Muscle of leg (tissue), 11 donors: Measurements from ENCODE around the gene PCDH7. TPM values are rescaled to one million over a fixed set of nuclear protein-coding genes. Genes with fewer than 3 reads are reported as not detected.

Source experiments
- DNase-seq: peaks from one replicate; pipeline ENCODE4 v3.0.0; 2013
- H3K27ac ChIP-seq: one replicate; pipeline ENCODE4 v1.5.1; 2013; ENCODE audit warnings: mild to moderate bottlenecking, low read length, control low read depth
- H3K27me3 ChIP-seq: one replicate; pipeline ENCODE4 v1.6.1; 2013; ENCODE audit warnings: low read length; ENCODE audit not compliant: control insufficient read depth, insufficient read depth
- H3K36me3 ChIP-seq: one replicate; pipeline ENCODE4 v1.6.1; 2013; ENCODE audit warnings: low read length; ENCODE audit not compliant: control insufficient read depth, insufficient read depth
- H3K4me1 ChIP-seq: one replicate; pipeline ENCODE4 v1.6.1; 2013; ENCODE audit warnings: low read length; ENCODE audit not compliant: control insufficient read depth, insufficient read depth
- H3K4me3 ChIP-seq: one replicate; pipeline ENCODE4 v1.5.1; 2013; ENCODE audit warnings: low read length, control low read depth
- H3K9me3 ChIP-seq: replicated peaks from 2 replicates; pipeline ENCODE4 v1.6.1; 2013; ENCODE audit warnings: low read depth, low read length; ENCODE audit not compliant: control insufficient read depth
- WGBS: methylation state at CpG from one replicate; pipeline ENCODE4 v1.1.5; 2013; ENCODE audit warnings: missing lambda C conversion rate; ENCODE audit not compliant: insufficient coverage; 5-methylcytosine and 5-hydroxymethylcytosine counted together
- polyA plus RNA-seq, 8 donors: library from polyadenylated mRNA; unstranded; fragments of 120-200 nt; gene quantifications; one replicate each; pipeline versions ENCODE4 v1.2.1 to v1.2.3, GENCODE V29; 2013; ENCODE audit warnings: inconsistent platforms in 1 of 8, low replicate concordance in 1 of 8; ENCODE audit not compliant: insufficient read length in 8 of 8, insufficient read depth in 1 of 8
- total RNA-seq: library from RNA; stranded (reverse); fragments of 120-200 nt; gene quantifications from one replicate; pipeline ENCODE4 v1.2.4, GENCODE V29; 2013

The PCDH7 gene
- total and polyA plus RNA-seq, 9 donors = 18.3 to 50.5 (median 35.5) TPM

GRCh38 chr4:30755346-30755745 lies 35.2 kb downstream of the PCDH7 start:
- Histone ChIP-seq H3K27me3 (no peaks in the 10 kb centered on the region), H3K4me3 (no peak overlapping the region), H3K9me3 (no peaks in the 10 kb centered on the region), H3K36me3 (no peaks in the 10 kb centered on the region), H3K27ac (no peak overlapping the region), H3K4me1 (no peaks in the 10 kb centered on the region)
- DNase-seq = no peak

- Histone ChIP-seq H3K4me3 (no peak overlapping the region), H3K4me1 (no peaks in the 10 kb centered on the region), H3K27me3 (no peaks in the 10 kb centered on the region), H3K27ac (no peak overlapping the region), H3K36me3 (no peaks in the 10 kb centered on the region), H3K9me3 (no peaks in the 10 kb centered on the region)
- no peak for DNase-seq
- WGBS = 81% methylated on average over 2 of the region's 3 CpGs
Measured at GRCh38 chr4:30756553-30756952, 36.4 kb downstream of the PCDH7 start.

- Histone ChIP-seq H3K4me1 (no peaks in the 10 kb centered on the region), H3K27me3 (no peaks in the 10 kb centered on the region), H3K4me3 (no peak overlapping the region), H3K9me3 (no peaks in the 10 kb centered on the region), H3K27ac (no peak overlapping the region), H3K36me3 (no peaks in the 10 kb centered on the region)
- no peak for DNase-seq
- WGBS = 78% methylated on average over 5 of the region's 6 CpGs
Measured at GRCh38 chr4:30757357-30757756, 37.2 kb downstream of the PCDH7 start.

- Histone ChIP-seq H3K4me1 (no peaks in the 10 kb centered on the region), H3K27ac (no peak overlapping the region), H3K27me3 (no peaks in the 10 kb centered on the region), H3K4me3 (no peak overlapping the region), H3K36me3 (no peaks in the 10 kb centered on the region), H3K9me3 (no peaks in the 10 kb centered on the region)
- no peak for DNase-seq
Measured at GRCh38 chr4:30760551-30760950, 40.4 kb downstream of the PCDH7 start.

- H3K9me3 ChIP-seq = no peaks in the 10 kb centered on the region
- no CpG with 5 or more reads among the region's 3 CpGs for WGBS
- no peaks in the 10 kb centered on the region for H3K4me1 ChIP-seq
- H3K36me3 ChIP-seq = no peaks in the 10 kb centered on the region
- H3K4me3 ChIP-seq = no peak overlapping the region
- no peak overlapping the region for H3K27ac ChIP-seq
- no peak for DNase-seq
- H3K27me3 ChIP-seq = no peaks in the 10 kb centered on the region
Measured at GRCh38 chr4:30763321-30763727, 43.2 kb downstream of the PCDH7 start.

- 100% methylated on average over 2 of the region's 4 CpGs for WGBS
- H3K27ac ChIP-seq = no peak overlapping the region
- H3K4me3 ChIP-seq = no peak overlapping the region
- H3K4me1 ChIP-seq = peaks cover 6% of the 10 kb centered on the region
- H3K9me3 ChIP-seq = no peaks in the 10 kb centered on the region
- no peaks in the 10 kb centered on the region for H3K27me3 ChIP-seq
- DNase-seq = no peak
- H3K36me3 ChIP-seq = no peaks in the 10 kb centered on the region
Measured at GRCh38 chr4:30765022-30765421, 44.9 kb downstream of the PCDH7 start.

GRCh38 chr4:30767147-30767845 lies 47.1 kb downstream of the PCDH7 start:
- Histone ChIP-seq H3K27me3 (no peaks in the 10 kb centered on the region), H3K4me1 (peaks cover 8% of the 10 kb centered on the region), H3K4me3 (no peak overlapping the region), H3K27ac (peak overlapping the region; percentile 75), H3K9me3 (no peaks in the 10 kb centered on the region), H3K36me3 (no peaks in the 10 kb centered on the region)
- WGBS = 24% methylated on average over 3 of the region's 8 CpGs
- DNase-seq = peak; percentile 92

GRCh38 chr4:30768277-30768676 lies 48.1 kb downstream of the PCDH7 start:
- no peaks in the 10 kb centered on the region for H3K36me3 ChIP-seq
- peak; percentile 94 for DNase-seq
- 0% methylated on average over 2 of the region's 2 CpGs for WGBS

GRCh38 chr4:30769093-30769492 lies 48.9 kb downstream of the PCDH7 start:
- no peak overlapping the region for H3K4me3 ChIP-seq
- no peaks in the 10 kb centered on the region for H3K9me3 ChIP-seq
- 33% methylated on average over 4 of the region's 6 CpGs for WGBS
- peak overlapping the region; percentile 69 for H3K27ac ChIP-seq
- peaks cover 8% of the 10 kb centered on the region for H3K4me1 ChIP-seq
- no peaks in the 10 kb centered on the region for H3K27me3 ChIP-seq
- DNase-seq = peak; percentile 28
- no peaks in the 10 kb centered on the region for H3K36me3 ChIP-seq

More at GRCh38 chr4:30768277-30768676, 48.1 kb downstream of the PCDH7 start:
- no peaks in the 10 kb centered on the region for H3K27me3 ChIP-seq
- peaks cover 8% of the 10 kb centered on the region for H3K4me1 ChIP-seq
- peak overlapping the region; percentile 71 for H3K27ac ChIP-seq
- no peaks in the 10 kb centered on the region for H3K9me3 ChIP-seq
- no peak overlapping the region for H3K4me3 ChIP-seq

- WGBS = no CpG with 5 or more reads among the region's 2 CpGs
- no peak overlapping the region for H3K4me3 ChIP-seq
- H3K9me3 ChIP-seq = no peaks in the 10 kb centered on the region
- H3K27me3 ChIP-seq = no peaks in the 10 kb centered on the region
- H3K27ac ChIP-seq = peak overlapping the region; percentile 70
- no peaks in the 10 kb centered on the region for H3K36me3 ChIP-seq
- H3K4me1 ChIP-seq = peaks cover 8% of the 10 kb centered on the region
- peak; percentile 97 for DNase-seq
Measured at GRCh38 chr4:30770049-30770549, 49.9 kb downstream of the PCDH7 start.

GRCh38 chr4:30770812-30771211 lies 50.6 kb downstream of the PCDH7 start:
- Histone ChIP-seq H3K4me1 (peaks cover 8% of the 10 kb centered on the region), H3K27me3 (no peaks in the 10 kb centered on the region), H3K36me3 (no peaks in the 10 kb centered on the region), H3K4me3 (no peak overlapping the region), H3K9me3 (no peaks in the 10 kb centered on the region), H3K27ac (peak overlapping the region; percentile 29)
- DNase-seq = peak; percentile 42
- WGBS = no CpG with 5 or more reads among the region's 2 CpGs
